ENCODE results near the gene RAB10. TPM values are rescaled to one million over a fixed set of nuclear protein-coding genes. Genes with fewer than 3 reads are reported as not detected.

The RAB10 gene
- total RNA-seq, 1 experiment from 2014 or later = 130 TPM

GRCh38 chr2:26144031-26144430 lies 110.1 kb downstream of the RAB10 start:
- no peak overlapping the region for H4K5ac ChIP-seq (ENCODE audit: insufficient read length, low read depth, low read length)
- no peak overlapping the region for H2BK15ac ChIP-seq (ENCODE audit: low read depth, low read length)
- H3K27me3 ChIP-seq (ENCODE audit: insufficient read depth, low read length) = no peaks in the 10 kb centered on the region
- no peak overlapping the region for H3K56ac ChIP-seq (ENCODE audit: insufficient read length, low read depth, low read length)
- H3K27ac ChIP-seq (ENCODE audit: insufficient read length, low read depth, low read length) = no peak overlapping the region
- H3K9me3 ChIP-seq (ENCODE audit: control insufficient read depth, low read depth, low read length) = no peaks in the 10 kb centered on the region
- H3K4me1 Mint-ChIP-seq = peaks cover 4% of the 10 kb centered on the region in 2 experiments
- peak overlapping the region in 1 of 3 experiments; percentile 56; a peak in 1 of 7 replicates for H3K27ac Mint-ChIP-seq
- H3K23me2 ChIP-seq (ENCODE audit: insufficient read length, low read depth, low read length, poor library complexity, severe bottlenecking) = no peaks in the 10 kb centered on the region
- H3K4me1 ChIP-seq (ENCODE audit: insufficient read depth, low read length) = no peaks in the 10 kb centered on the region; the same call in 1 of the 2 replicates
- no peak overlapping the region for H3K18ac ChIP-seq (ENCODE audit: insufficient read length, low read depth, low read length)
- DNase-seq = no peak
- H4K8ac ChIP-seq (replicated peaks; ENCODE audit: insufficient read length, low read depth, low read length) = no peak overlapping the region
- no peak overlapping the region for H2AFZ ChIP-seq (ENCODE audit: low read length)
- H2BK20ac ChIP-seq (ENCODE audit: low read depth, low read length, poor library complexity, severe bottlenecking) = no peak overlapping the region
- no peak overlapping the region for H2BK12ac ChIP-seq (ENCODE audit: insufficient read length, low read depth, low read length)
- no peak for TF ChIP-seq CTCF (conservative IDR thresholded peaks at IDR 0.05)
- H4K91ac ChIP-seq (ENCODE audit: insufficient read length, low read depth, low read length) = no peak overlapping the region
- H3K27me3 Mint-ChIP-seq (ENCODE audit: low read depth) = peaks cover 1% of the 10 kb centered on the region; the same call in 1 of the 2 replicates
- no peak overlapping the region for H3K23ac ChIP-seq (ENCODE audit: insufficient read length, low read depth, low read length)
- no peaks in the 10 kb centered on the region for H3K36me3 Mint-ChIP-seq (ENCODE audit: insufficient read depth in 1 of 3, low read depth in 3 of 3)
- H3K4me2 ChIP-seq (ENCODE audit: insufficient read depth, insufficient read length, low read length) = no peak overlapping the region
- no peaks in the 10 kb centered on the region for H3K79me2 ChIP-seq (ENCODE audit: insufficient read depth, low read length)
- no peak overlapping the region for H2AK5ac ChIP-seq (ENCODE audit: insufficient read length, low read length)
- H3K79me1 ChIP-seq (ENCODE audit: insufficient read depth, low read depth, low read length, poor library complexity, severe bottlenecking) = no peaks in the 10 kb centered on the region
- H3K14ac ChIP-seq (ENCODE audit: insufficient read depth, low read length) = no peak overlapping the region
- H3K4me3 Mint-ChIP-seq = no peak overlapping the region
- H2BK120ac ChIP-seq (ENCODE audit: low read depth, low read length, poor library complexity, severe bottlenecking) = no peak overlapping the region
- no peak overlapping the region for H3T11ph ChIP-seq (ENCODE audit: low read length)
- H4K20me1 ChIP-seq (ENCODE audit: control insufficient read depth, insufficient read depth, insufficient read length) = no peaks in the 10 kb centered on the region
- WGBS (ENCODE audit: extremely low coverage, insufficient read length, low lambda C conversion rate) = no CpG with 5 or more reads among the region's 7 CpGs
- no peak overlapping the region for H3K9ac ChIP-seq (ENCODE audit: extremely low read depth, insufficient read length, low read length)
- no peak overlapping the region for H2BK5ac ChIP-seq (ENCODE audit: insufficient read length, low read length)
- H3K4ac ChIP-seq (ENCODE audit: low read depth, low read length) = no peak overlapping the region
- no peaks in the 10 kb centered on the region for H3K9me3 Mint-ChIP-seq

Measured in H9 (cell line).